HG03520 (cell line): ENCODE results near the gene TAL1.
"Not testable (repeated sequence)": the region's sequence is repeated elsewhere in the genome, so short reads cannot be mapped to it uniquely, and the experiment has no call there.

Source experiments
- ATAC-seq: cut with Tn5 transposase; IDR thresholded peaks from one replicate; pipeline ENCODE4 v1.9.1; 2021; ENCODE audit warnings: mild to moderate bottlenecking, moderate library complexity; ENCODE audit not compliant: unreplicated experiment

TAL1 gene

GRCh38 chr1:47232187-47232874 is at the start of gene TAL1:
TSS of gene TAL1 (minus strand) at chr1:47232225. CDS start at chr1:47225888, 6,337 bp downstream.
- no peak for ATAC-seq

- ATAC-seq = no peak
Measured at GRCh38 chr1:47280142-47280541, 48.1 kb upstream of the TAL1 start.

GRCh38 chr1:47276850-47277249 is 44.8 kb upstream of the TAL1 start:
- no peak for ATAC-seq

GRCh38 chr1:47275811-47276210 is 43.8 kb upstream of the TAL1 start:
- ATAC-seq = not testable (repeated sequence)

GRCh38 chr1:47265529-47265928 is 33.5 kb upstream of the TAL1 start:
- ATAC-seq = not testable (repeated sequence)

- no peak for ATAC-seq
Measured at GRCh38 chr1:47262787-47263413, 30.9 kb upstream of the TAL1 start.

- ATAC-seq = no peak
Measured at GRCh38 chr1:47257224-47257623, 25.2 kb upstream of the TAL1 start.

- no peak for ATAC-seq
Measured at GRCh38 chr1:47252795-47253194, 20.8 kb upstream of the TAL1 start.

- ATAC-seq = no peak
Measured at GRCh38 chr1:47252369-47252768, 20.3 kb upstream of the TAL1 start.

- ATAC-seq = no peak
Measured at GRCh38 chr1:47249755-47250154, 17.7 kb upstream of the TAL1 start.

- ATAC-seq = no peak
Measured at GRCh38 chr1:47244339-47244862, 12.4 kb upstream of the TAL1 start.

- ATAC-seq = no peak
Measured at GRCh38 chr1:47243910-47244309, 11.9 kb upstream of the TAL1 start.

- no peak for ATAC-seq
Measured at GRCh38 chr1:47241114-47242113, 9.4 kb upstream of the TAL1 start.

GRCh38 chr1:47238935-47239592 is 7.0 kb upstream of the TAL1 start:
- ATAC-seq = no peak

- ATAC-seq = no peak
Measured at GRCh38 chr1:47235806-47236205, 3.8 kb upstream of the TAL1 start.

- ATAC-seq = no peak
Measured at GRCh38 chr1:47235241-47235681, 3.2 kb upstream of the TAL1 start.

GRCh38 chr1:47233186-47233585 is 1.2 kb upstream of the TAL1 start:
- ATAC-seq = no peak

- no peak for ATAC-seq
Measured at GRCh38 chr1:47231301-47232186, 481 bp downstream of the TAL1 start.

- no peak for ATAC-seq
Measured at GRCh38 chr1:47230692-47231300, 1.2 kb downstream of the TAL1 start.
